Astrocyte (in vitro differentiated cells and primary cell): ENCODE results near the gene YWHAE. TPM values are rescaled to one million over a fixed set of nuclear protein-coding genes. Genes with fewer than 3 reads are reported as not detected.
A peak's percentile ranks its signal among the peaks of the same experiment; 100 is the strongest.

Experiments used
- DNase-seq: peaks from one replicate; pipeline ENCODE4 v3.0.0-alpha.2; 2010; ENCODE audit warnings: low read depth
- FAIRE-seq: peaks from 2 replicates; lab custom pipeline; 2011; peaks lifted over from hg19 to GRCh38; lab: Jason Lieb, UNC
- H2AFZ ChIP-seq: 2 replicates; pipeline ENCODE4 v1.6.0; 2012; ENCODE audit warnings: low read depth, low read length, inconsistent platforms
- H3K27ac ChIP-seq: 2 replicates; pipeline ENCODE4 v1.5.1; 2011; ENCODE audit warnings: low read depth, low read length, inconsistent platforms
- H3K27me3 ChIP-seq: 2 replicates; pipeline ENCODE4 v1.6.0; 2011; ENCODE audit warnings: low read length, inconsistent platforms; ENCODE audit not compliant: insufficient read depth
- H3K36me3 ChIP-seq: 2 replicates; pipeline ENCODE4 v1.5.1; 2011; ENCODE audit warnings: low read length, inconsistent platforms; ENCODE audit not compliant: insufficient read depth
- H3K4me1 ChIP-seq: 2 replicates; pipeline ENCODE4 v1.5.1; 2011; ENCODE audit warnings: low read length, inconsistent platforms; ENCODE audit not compliant: insufficient read depth
- H3K4me2 ChIP-seq: 2 replicates; pipeline ENCODE4 v1.6.0; 2012; ENCODE audit warnings: low read length, inconsistent platforms
- H3K4me3 ChIP-seq: 2 replicates; pipeline ENCODE4 v1.5.1; 2011; ENCODE audit warnings: low read depth, mild to moderate bottlenecking, low read length, inconsistent platforms; ENCODE audit not compliant: insufficient read depth
- H3K79me2 ChIP-seq: 2 replicates; pipeline ENCODE4 v1.6.0; 2012; ENCODE audit warnings: mild to moderate bottlenecking, low read length, inconsistent platforms; ENCODE audit not compliant: insufficient read depth
- H3K9ac ChIP-seq: 2 replicates; pipeline ENCODE4 v1.6.0; 2012; ENCODE audit warnings: mild to moderate bottlenecking, low read length, inconsistent platforms
- H3K9me3 ChIP-seq: 2 replicates; pipeline ENCODE4 v1.5.1; 2012; ENCODE audit warnings: low read depth, mild to moderate bottlenecking, low read length, inconsistent platforms; ENCODE audit not compliant: insufficient read depth
- H4K20me1 ChIP-seq: 2 replicates; pipeline ENCODE4 v1.6.0; 2012; ENCODE audit warnings: low read length, inconsistent platforms; ENCODE audit not compliant: insufficient read depth
- H3K27ac Mint-ChIP-seq: one replicate; pipeline ENCODE4 v1.8.0; 2021; ENCODE audit warnings: mild to moderate bottlenecking, mixed read lengths; ENCODE audit not compliant: unreplicated experiment
- H3K27me3 Mint-ChIP-seq: one replicate; pipeline ENCODE4 v1.8.0; 2021; ENCODE audit warnings: low read depth, mixed read lengths; ENCODE audit not compliant: unreplicated experiment
- H3K36me3 Mint-ChIP-seq: one replicate; pipeline ENCODE4 v1.8.0; 2021; ENCODE audit warnings: low read depth, mixed read lengths; ENCODE audit not compliant: unreplicated experiment
- H3K4me1 Mint-ChIP-seq: one replicate; pipeline ENCODE4 v1.8.0; 2021; ENCODE audit warnings: low read depth, mixed read lengths; ENCODE audit not compliant: unreplicated experiment
- H3K4me3 Mint-ChIP-seq: one replicate; pipeline ENCODE4 v1.8.0; 2021; ENCODE audit warnings: mild to moderate bottlenecking, moderate library complexity, mixed read lengths; ENCODE audit not compliant: unreplicated experiment
- H3K9me3 Mint-ChIP-seq: one replicate; pipeline ENCODE4 v1.8.0; 2021; ENCODE audit warnings: mild to moderate bottlenecking, mixed read lengths; ENCODE audit not compliant: unreplicated experiment
- CTCF ChIP-seq: IDR thresholded peaks from 2 replicates; pipeline ENCODE4 v1.5.1; 2011; ENCODE audit warnings: low read depth, mild to moderate bottlenecking, inconsistent platforms, low read length, moderate library complexity; ENCODE audit not compliant: insufficient read depth
- EZH2 ChIP-seq: IDR thresholded peaks from 2 replicates; pipeline ENCODE4 v1.6.1; 2012; ENCODE audit warnings: mild to moderate bottlenecking, low read length, inconsistent platforms; ENCODE audit not compliant: insufficient read depth
- total RNA-seq: library from RNA; stranded (reverse); gene quantifications from 2 replicates; pipeline ENCODE4 v1.2.1, GENCODE V29; 2021

YWHAE gene
- total RNA-seq, 1 donor from 2014 or later = 771 TPM

- Histone ChIP-seq H3K4me3 (peak overlapping the region; percentile 18), H3K36me3 (no peaks in the 10 kb centered on the region), H3K4me2 (peak overlapping the region; percentile 46), H3K27ac (no peak overlapping the region), H3K79me2 (no peaks in the 10 kb centered on the region), H3K4me1 (peaks cover 12% of the 10 kb centered on the region), H3K27me3 (no peaks in the 10 kb centered on the region), H3K9ac (no peak overlapping the region), H3K9me3 (no peaks in the 10 kb centered on the region), H2AFZ (no peak overlapping the region), H4K20me1 (peaks cover 58% of the 10 kb centered on the region)
- Mint-ChIP-seq H3K4me1 (peaks cover 4% of the 10 kb centered on the region), H3K36me3 (peaks cover 5% of the 10 kb centered on the region), H3K4me3 (no peak overlapping the region), H3K27ac (no peak overlapping the region), H3K27me3 (no peaks in the 10 kb centered on the region), H3K9me3 (no peaks in the 10 kb centered on the region)
- DNase-seq = peak; percentile 80
- no peak for FAIRE-seq
- TF ChIP-seq EZH2 = no peak
- TF ChIP-seq CTCF = no peak
Measured at GRCh38 chr17:1413281-1413791, 13.3 kb upstream of the YWHAE start.

- Mint-ChIP-seq H3K9me3 (no peaks in the 10 kb centered on the region), H3K36me3 (peaks cover 5% of the 10 kb centered on the region), H3K4me1 (peaks cover 4% of the 10 kb centered on the region), H3K27me3 (no peaks in the 10 kb centered on the region), H3K27ac (no peak overlapping the region), H3K4me3 (no peak overlapping the region)
- Histone ChIP-seq H3K27me3 (no peaks in the 10 kb centered on the region), H3K4me3 (no peak overlapping the region), H3K4me2 (peak overlapping the region; percentile 46), H4K20me1 (peaks cover 50% of the 10 kb centered on the region), H3K9me3 (no peaks in the 10 kb centered on the region), H2AFZ (no peak overlapping the region), H3K4me1 (peaks cover 12% of the 10 kb centered on the region), H3K36me3 (no peaks in the 10 kb centered on the region), H3K27ac (no peak overlapping the region), H3K79me2 (no peaks in the 10 kb centered on the region), H3K9ac (no peak overlapping the region)
- DNase-seq (no peak), FAIRE-seq (no peak)
- TF ChIP-seq CTCF (no peak), EZH2 (no peak)
Measured at GRCh38 chr17:1412185-1413110, 12.4 kb upstream of the YWHAE start.

GRCh38 chr17:1402262-1402586 is 2.2 kb upstream of the YWHAE start:
- H3K27ac Mint-ChIP-seq = no peak overlapping the region
- H3K4me3 ChIP-seq = no peak overlapping the region
- TF ChIP-seq CTCF (no peak), EZH2 (no peak)

More at GRCh38 chr17:1402262-1402586, 2.2 kb upstream of the YWHAE start:
- H3K27me3 Mint-ChIP-seq = no peaks in the 10 kb centered on the region
- H3K9me3 Mint-ChIP-seq = peaks cover 2% of the 10 kb centered on the region
- Histone ChIP-seq H3K4me1 (peaks cover 6% of the 10 kb centered on the region), H2AFZ (no peak overlapping the region), H3K9me3 (no peaks in the 10 kb centered on the region), H3K27me3 (no peaks in the 10 kb centered on the region), H3K36me3 (no peaks in the 10 kb centered on the region), H3K27ac (no peak overlapping the region), H4K20me1 (peaks cover 23% of the 10 kb centered on the region), H3K79me2 (peaks cover 28% of the 10 kb centered on the region), H3K9ac (no peak overlapping the region), H3K4me2 (no peak overlapping the region)
- peaks cover 2% of the 10 kb centered on the region for H3K36me3 Mint-ChIP-seq
- H3K4me3 Mint-ChIP-seq = no peak overlapping the region
- peaks cover 5% of the 10 kb centered on the region for H3K4me1 Mint-ChIP-seq
- no peak for FAIRE-seq
- DNase-seq = no peak
